GM12874 (cell line): ENCODE results near the gene TTC21B.

Experiments used
- CTCF ChIP-seq: IDR thresholded peaks from 2 replicates; pipeline ENCODE4 v1.5.1; 2011; ENCODE audit warnings: low read depth, mild to moderate bottlenecking, control low read depth, low read length, moderate library complexity; ENCODE audit not compliant: insufficient read depth

Gene TTC21B

GRCh38 chr2:165953655-165954606 is at the start of gene TTC21B:
TSS of gene TTC21B (minus strand) at chr2:165953776. CDS start at chr2:165953705, 71 bp downstream.
- TF ChIP-seq CTCF = peak; percentile 67

GRCh38 chr2:166000401-166000800 is 46.8 kb upstream of the TTC21B start:
- TF ChIP-seq CTCF = no peak

GRCh38 chr2:165990846-165991245 is 37.3 kb upstream of the TTC21B start:
- TF ChIP-seq CTCF = no peak

- TF ChIP-seq CTCF = no peak
Measured at GRCh38 chr2:165989851-165990250, 36.3 kb upstream of the TTC21B start.

- no peak for TF ChIP-seq CTCF
Measured at GRCh38 chr2:165985120-165985519, 31.5 kb upstream of the TTC21B start.

GRCh38 chr2:165970663-165971062 is 17.1 kb upstream of the TTC21B start:
- TF ChIP-seq CTCF = no peak

GRCh38 chr2:165969227-165969626 is 15.7 kb upstream of the TTC21B start:
- TF ChIP-seq CTCF = no peak
